GM18907 (cell line): Measurements from ENCODE around the gene ASCC1.
A peak's percentile ranks its signal among the peaks of the same experiment; 100 is the strongest.

Source experiments
- ATAC-seq: cut with Tn5 transposase; IDR thresholded peaks from one replicate; pipeline ENCODE4 v1.9.1; 2021; ENCODE audit warnings: mild to moderate bottlenecking, moderate library complexity; ENCODE audit not compliant: unreplicated experiment

ASCC1 gene, protein sequence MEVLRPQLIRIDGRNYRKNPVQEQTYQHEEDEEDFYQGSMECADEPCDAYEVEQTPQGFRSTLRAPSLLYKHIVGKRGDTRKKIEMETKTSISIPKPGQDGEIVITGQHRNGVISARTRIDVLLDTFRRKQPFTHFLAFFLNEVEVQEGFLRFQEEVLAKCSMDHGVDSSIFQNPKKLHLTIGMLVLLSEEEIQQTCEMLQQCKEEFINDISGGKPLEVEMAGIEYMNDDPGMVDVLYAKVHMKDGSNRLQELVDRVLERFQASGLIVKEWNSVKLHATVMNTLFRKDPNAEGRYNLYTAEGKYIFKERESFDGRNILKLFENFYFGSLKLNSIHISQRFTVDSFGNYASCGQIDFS

DNA sequence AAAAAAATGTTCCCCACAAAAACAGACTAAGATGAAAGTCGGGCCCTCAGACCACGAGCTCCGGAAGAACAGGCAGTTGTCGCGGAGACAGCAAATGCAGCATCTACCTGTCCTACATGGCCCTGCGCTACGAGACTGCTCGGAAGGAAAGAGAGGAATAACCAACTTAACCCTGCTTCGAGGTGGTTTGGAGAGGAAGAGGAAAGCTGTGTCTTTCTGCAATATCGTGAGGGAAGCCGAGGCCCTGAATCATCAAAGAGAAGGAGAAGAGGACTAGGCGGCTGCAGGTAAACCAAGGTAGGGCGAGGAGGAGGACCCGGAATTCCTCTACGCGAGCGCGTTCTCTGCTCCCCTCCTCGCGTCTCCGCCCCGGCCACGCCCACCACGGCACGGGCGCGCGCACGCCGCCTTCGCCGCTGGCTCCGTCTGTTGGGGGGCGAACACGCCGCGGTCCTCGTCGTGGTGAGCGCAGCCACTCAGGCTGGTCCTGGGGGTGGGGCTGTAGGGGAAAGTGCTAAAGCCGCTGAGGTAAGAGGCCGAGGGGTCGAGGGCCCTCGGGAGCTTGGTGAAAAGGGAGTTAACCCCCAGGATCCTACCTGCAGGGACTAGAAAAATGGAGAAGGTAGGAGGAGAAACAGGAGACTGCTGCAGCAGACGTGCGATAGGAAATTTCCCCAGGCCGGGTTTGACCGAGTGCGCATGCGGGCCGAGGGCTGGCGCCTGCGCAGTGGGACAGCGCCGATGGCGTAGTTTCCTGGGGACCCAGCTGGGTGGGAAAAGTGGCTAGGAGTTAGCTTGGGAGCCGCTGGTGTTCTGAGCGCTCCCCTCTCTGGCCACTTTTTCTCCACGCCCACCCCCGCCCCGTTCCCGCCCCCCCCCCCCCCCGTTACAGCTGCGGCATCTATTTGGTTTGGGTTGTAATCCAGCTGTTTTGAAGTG is at the start of gene ASCC1, which contains the start of gene ANAPC16:
Gene ASCC1, minus strand, starts transcription at position 666 of the 939 bp plus-strand sequence. CDS start 2,978 bp downstream, outside the sequence.
Gene ANAPC16, plus strand, starts transcription at position 402 of the 939 bp plus-strand sequence. CDS start 7,903 bp downstream, outside the sequence.
- peak; percentile 83 for ATAC-seq

DNA sequence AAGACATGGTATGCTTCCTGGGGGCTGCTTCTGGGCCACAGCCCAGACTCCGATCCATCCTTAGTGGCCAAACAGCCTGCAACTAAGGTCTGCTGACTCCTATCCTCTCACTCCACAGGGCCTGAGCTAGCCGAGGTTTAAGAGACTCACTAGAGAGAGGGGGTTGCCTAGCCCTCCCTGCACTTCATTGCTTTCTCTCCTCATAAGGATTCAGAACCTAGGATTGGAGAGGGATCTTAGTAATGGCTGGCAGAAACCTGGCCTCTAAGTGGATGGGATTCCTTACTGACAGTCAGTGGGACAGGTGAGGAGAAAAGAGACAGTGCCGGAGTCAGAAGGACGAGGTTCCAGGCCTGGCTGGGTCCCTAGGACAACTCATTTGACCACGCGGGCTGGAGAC is 49.4 kb upstream of the ASCC1 start:
- ATAC-seq, result no peak

DNA sequence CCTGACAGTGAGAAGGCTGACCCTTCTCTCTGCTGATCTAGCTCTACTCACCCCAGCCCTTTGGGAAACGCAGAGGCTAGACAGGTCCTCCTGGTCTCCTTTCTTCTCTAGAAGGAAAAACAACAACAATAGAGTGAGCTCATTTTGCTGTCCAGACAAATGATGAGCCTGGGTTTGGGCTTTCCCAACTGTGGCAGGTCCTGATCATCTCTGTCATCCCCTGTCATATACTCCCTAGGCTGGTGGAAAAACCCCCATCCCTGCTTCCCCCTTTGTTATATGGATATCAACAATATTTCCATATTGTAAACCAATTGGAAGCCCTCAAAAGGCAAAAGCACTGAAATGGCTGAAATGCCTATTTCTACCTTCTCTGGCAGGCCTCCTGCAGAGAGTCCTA is 48.5 kb upstream of the ASCC1 start:
- ATAC-seq, result no peak

DNA sequence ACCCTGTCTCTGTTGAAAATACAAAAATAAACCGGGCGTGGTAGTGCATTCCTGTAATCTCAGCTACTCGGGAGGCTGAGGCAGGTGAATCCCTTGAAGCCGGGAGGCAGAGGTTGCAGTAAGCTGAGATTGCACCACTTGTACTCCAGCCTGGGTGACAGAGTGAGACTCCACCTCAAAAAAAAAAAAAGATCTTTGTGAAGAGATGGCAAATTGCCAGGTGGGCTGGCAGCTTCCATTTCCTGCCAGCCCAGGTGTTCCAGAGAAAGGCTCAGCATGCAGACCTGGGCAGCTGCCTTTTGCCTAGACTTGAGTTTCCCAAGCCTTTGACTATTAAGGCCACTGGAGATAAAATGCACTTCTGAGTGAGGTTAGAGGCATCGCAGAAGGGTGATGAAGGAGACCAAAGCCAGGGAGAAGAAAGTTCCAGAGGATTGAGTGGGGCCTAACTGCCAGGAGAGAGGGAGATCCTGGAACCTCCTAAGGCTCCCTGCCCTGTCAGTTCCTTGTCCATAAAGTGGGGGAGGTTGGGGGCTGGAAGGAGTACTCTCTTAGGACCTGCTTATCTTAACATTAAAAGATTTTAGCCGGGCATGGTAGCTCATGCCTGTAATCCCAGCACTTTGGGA is 47.7 kb upstream of the ASCC1 start:
- no peak for ATAC-seq

DNA sequence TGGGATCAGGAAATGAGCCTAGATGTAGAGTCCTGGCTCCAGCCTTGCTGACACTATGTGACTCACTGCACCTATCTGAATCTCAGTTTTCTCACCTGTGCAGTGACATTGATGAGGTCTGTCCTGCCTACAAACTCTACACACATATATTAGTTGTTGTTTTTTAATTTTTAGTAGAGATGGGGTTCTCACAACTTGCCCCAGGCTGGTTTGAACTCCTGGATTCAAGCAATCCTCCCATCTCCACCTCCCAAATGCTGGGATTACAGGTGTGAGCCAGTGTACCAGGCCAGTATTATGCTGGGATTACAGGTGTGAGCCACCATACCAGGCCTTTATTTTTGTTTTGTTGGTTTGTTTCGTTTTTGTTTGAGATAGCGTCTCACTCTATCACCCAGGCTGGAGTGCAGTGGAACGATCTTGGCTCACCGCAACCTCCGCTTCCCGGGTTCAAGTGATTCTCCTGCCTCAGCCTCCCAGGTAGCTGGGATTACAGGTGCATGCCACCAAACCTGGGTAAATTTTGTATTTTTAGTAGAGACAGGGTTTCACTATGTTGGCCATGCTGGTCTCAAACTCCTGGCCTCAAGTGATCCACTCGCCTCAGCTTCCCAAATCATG is 45.8 kb upstream of the ASCC1 start:
- ATAC-seq, result peak; percentile 13

DNA sequence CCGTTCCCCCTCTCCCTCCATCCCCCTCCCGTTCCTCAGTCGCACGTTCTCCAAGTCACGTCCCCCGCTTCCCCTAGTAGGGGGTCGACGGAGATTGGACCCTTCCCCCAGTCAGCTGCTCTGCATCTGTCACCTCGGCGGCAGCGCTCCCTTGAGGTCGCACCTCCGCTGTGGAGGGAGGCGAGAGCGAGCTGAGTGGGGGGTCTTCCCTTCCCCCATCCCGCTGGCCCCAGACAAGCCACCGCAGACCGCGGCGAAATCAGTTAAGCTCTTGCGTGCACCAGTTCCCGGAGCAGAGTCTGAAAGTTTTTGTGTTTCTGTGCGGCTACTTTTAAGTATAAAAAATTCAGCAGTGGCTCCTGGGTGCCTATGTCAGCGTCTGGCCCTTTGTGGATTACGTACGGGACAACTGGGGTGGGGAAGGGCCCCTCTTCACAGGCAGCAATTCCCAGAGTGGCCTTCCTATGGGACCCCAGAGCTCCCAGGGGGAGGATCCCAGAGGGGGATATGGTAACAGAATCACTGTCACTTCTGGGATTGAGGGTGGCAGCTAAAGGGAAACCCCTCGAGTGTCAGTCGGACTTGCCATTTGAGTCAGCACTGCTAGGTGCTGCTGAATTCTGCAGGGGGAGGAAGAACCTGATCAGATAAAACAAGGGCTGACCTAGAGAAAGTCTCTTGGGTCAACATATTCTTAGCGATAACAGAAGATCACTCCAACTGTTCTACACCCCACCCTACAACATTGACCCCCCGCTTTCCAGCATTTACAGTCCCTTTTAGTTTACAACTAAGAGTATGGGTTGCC is 45.1 kb upstream of the ASCC1 start:
- ATAC-seq, result peak; percentile 64

DNA sequence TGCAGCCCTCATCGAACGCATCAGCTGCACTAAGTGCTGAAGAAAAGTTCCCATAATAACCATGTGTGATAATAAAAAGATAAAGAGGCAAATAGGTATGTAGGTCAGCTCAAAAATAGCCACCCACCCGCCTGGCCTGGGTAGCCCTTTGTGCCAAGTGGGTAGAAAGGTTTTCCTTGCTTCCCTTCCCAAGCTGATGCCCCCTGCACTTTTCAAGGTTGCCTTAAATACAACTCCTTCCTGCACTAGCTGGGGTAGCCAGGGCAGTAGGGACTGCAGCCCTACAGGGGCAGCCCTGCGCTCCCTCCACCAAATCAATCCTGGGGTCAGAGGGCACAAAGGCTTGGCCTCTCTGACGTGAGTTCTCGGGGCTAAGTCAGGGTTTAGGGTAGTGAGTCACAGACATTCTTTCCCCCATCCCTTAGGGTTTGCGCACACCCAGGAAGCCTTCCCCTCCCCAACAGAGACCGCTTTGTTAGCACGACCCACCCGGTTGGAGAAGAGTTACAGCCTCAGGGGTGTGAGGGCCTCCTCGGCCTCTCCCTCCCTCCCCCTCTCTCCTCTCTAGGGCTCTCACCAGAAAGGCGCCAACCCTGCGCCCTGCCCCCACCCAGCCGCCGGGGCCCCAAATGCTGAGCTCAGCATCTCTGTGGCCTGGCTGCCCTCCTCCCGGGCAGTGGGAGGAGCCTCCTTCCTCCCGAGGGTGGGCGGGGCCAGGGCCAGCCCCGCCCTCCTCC is 44.3 kb upstream of the ASCC1 start:
- peak; percentile 60 for ATAC-seq

DNA sequence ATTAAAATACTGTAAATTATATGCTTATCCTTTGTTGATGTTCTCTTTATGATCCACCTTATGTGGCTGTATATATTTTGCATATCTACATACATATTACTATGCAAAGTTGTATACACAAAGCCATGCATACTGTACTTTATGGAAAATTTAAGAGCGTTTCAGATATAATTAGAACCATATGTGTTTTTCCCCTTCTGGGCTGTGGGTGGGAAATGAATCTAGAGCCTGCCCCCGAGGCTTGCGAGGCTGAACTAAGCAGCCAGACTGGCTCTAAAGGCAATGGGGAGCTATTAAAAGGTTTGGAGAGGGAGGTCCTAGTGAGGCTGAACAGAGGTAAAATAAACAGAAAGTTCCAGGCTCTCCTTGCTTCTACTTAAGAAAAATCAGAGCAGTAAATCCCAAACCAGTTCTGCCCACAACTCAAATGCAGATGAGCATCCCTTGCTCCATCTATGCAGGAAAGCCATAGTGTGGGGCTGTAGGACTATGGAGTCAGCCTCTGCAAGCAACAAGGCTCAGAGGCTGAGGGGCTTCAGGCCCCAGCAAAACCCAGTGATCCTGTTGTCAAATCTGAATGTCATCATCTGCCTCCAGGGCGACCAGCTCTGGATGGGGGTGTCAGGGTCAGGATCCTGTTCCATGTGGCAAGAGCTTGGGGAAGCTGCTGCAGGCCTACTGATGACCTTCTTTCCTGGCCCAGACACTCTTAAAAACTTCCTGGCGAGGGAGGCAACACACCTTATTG is 43.6 kb upstream of the ASCC1 start:
- ATAC-seq, result no peak

DNA sequence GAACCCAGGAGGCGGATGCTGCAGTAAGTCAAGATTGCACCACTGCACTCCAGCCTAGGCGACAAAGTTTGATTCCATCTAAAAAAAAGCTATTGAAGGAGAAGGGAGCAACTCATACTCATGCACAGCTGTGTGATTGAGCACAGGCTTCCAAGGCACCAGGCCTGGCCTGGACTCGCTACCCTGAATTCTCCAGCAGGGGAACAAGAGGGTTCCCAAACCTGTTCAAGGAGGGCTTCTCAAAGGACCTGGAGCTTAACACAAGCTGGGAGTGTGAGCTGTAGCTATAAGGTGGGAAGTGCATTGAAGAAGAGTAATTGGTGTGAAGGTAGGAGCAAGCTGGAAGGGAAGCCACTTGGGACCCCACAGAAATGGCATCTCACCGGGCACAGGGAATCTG is 42.5 kb upstream of the ASCC1 start:
- no peak for ATAC-seq

DNA sequence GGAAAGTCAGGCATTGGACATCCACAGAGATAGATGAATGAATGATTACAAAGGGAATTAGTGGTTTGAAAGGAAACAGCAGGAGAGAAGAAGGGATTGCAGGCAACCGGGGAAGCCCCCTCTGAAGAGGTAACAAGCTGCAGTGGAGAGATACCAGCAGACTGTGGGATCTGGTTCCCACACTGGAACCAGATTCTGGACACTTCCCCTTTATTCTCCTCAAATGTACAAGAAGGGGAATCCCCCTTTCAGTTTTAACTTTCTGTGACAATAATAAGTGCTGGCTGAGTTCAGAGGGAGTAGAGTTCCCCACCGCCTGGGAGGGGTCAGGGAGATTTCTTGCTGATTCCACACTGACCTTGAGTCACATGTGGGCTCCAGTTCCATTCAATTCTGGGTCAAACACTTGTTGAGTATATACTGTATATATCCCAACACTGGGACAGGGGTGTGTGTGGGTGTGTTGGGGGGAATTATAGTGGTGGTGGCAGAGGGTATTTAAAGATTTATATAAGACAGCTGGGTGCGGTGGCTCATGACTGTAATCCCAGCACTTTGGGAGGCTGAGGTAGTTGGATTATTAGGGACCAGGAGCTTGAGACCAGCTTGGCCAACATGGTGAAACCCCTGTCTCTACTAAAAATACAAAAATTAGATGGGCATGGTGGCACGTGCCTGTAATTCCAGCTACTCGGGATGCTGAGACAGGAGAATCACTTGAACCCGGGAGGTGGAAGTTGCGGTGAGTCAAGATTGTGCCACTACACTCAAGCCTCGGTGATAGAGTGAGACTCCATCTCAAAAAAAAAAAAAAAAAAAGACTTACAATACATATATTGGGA is 41.2 kb upstream of the ASCC1 start:
- ATAC-seq, result no peak

DNA sequence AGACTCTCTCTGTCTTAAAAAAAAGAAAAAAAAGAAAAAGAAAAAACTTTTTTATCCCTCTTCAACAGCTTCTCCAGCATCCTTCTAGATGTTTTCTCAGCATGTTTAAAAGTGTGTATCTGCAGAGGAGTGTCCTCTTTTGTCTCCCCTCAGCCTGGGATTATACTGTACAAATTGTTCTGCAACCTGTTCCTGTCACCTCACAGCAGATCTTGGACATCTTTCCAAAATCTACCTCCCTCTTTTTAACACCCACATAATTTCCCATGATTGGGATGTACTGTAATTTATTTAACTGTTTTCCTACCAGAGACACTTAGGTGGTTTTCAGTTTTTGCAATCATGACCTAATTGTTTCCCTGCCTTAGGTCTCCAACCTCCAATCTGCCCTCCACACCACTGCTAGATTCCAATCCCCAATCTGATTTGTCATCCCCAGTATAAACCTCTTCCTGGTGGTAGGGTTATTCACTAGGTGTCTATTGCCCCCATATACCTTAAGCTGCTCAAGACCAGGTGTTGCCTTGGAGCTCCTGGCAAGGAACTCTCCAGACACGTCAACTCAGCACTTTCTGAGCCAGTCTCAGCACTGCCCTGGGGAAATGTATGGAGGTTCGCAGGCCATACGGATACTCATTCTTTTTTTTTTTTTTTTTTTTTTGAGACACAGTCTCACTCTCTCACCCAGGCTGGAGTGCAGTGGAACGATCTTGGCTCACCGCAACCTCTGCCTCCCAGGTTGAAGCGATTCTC is 40.1 kb upstream of the ASCC1 start:
- no peak for ATAC-seq

DNA sequence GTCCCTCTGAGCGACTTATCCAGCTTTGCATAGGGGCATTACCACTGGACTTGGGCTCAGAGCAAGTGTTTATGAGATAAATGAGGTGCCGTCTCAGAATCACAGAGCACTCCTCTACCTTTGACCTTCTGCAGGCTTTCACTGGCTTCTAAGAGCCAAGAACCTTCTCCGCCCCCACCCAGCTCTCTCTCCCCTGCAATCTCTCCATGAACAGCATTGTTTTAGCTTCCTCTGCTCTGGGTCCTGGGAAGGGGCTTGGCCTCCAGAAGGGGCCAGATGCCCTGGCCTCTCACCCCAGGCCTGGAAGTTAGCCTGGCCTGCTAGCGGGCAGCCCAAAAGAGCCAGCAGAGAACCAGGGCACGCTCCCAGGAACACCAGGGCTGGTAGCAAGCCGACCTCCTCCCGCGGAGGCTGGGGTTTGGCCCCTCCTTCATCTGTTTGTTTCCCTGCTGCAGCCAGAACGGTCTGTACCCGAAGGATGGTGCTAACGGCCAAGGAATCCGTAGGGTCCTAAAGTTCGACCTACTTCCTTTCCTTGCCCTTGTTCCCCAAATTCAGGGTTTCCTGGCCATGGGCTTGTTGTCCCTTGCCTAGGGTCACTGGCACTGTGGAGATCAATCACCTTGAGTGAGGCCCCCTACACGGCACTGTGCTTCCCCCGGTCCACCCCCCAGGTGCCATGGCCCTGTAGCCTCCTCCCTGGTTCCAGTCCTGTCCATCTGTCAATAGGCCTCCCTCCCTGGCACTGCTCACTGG is 38.9 kb upstream of the ASCC1 start:
- peak; percentile 39 for ATAC-seq

DNA sequence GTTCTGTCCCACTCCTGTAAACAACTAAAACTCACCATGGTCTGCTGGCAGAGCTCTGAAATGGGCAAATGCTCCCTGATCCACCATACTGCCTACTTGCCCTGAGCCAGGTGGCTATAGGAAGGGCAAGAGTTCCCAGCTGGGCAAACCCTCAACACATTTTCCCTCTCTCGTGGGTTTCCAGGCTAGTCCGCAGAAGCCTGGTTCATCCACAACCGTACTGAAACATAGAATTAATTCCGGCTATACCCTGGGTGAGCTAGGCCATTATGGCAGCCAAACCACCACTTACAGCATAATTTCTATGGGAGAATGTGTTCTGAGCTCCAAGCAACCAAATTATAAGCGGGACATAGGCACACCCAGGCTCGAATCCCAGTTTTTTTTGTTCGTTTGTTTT is 37.5 kb upstream of the ASCC1 start:
- no peak for ATAC-seq

DNA sequence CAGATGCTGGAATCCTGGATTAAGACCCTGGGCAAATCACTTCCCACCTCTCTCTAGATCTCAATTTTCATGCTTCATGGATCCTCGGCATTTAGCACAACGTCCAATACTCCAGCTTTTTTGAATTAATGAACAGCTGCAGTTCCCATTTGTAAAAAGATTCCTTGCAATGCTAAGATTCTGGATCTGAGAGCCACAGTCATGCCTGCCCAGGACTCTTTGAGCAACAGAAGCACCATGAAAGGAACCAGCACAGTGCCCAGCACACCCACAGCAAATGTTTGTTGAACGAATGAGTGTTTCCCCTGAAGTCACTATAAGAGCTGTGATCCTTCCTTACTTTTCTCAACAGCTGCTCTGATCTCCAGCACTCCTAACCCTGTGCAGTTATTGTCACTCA is 36.9 kb upstream of the ASCC1 start:
- ATAC-seq, result no peak

DNA sequence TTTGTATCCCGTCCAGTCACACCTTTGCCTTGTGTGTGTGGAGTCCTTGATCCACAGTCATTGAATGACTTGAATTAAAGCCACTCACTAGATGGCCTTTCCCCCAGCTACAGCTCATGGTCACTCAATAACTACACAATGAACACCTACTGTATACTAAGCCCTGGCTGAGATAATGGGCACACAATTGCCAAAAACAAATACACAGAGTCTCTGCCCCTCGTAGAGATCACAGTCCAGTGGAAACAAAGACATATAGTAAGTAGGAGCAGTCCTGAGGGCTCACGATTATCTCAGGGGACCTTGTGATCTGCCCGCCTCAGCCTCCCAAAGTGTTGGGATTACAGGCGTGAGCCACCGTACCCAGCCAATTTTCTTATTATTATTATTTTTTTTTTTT is 35.6 kb upstream of the ASCC1 start:
- ATAC-seq, result no peak

DNA sequence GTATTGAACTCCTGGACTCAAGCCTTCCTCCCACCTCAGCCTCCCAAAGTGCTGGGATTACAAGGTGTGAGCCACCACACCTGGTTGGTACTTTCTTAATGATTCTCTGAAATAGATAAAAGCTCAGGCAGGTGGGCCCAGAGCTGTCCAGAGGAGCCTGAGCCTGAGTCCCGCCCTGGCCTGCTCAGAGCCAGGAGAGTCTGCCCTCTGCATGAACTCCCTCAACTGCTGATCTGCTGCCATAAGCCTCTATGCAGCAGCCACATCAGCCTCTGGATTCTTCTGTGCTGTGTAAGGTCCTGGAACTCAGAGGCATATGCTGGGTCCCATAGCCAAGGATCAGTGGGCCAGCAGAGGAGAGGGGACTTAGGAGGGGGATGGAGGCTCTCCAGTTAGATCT is 34.6 kb upstream of the ASCC1 start:
- ATAC-seq, result no peak
